ENCODE data around the gene SERGEF.

The SERGEF gene

GRCh38 chr11:17805043-17805442, 207.8 kb downstream of the SERGEF start:
- Histone ChIP-seq H3K27me3 (ENCODE audit: insufficient read depth, insufficient read length) (no peaks in the 10 kb centered on the region), H3K9ac (ENCODE audit: insufficient read length, low read depth) (no peak overlapping the region), H3K4me3 (ENCODE audit: insufficient read length, low read depth) (no peak overlapping the region), H3K36me3 (ENCODE audit: insufficient read depth, insufficient read length, low read length) (no peaks in the 10 kb centered on the region), H3K9me3 (ENCODE audit: insufficient read depth, low read length) (no peaks in the 10 kb centered on the region), H3K4me1 (ENCODE audit: insufficient read depth, insufficient read length) (peaks cover 6% of the 10 kb centered on the region)
- DNase-seq (ENCODE audit: low read depth, low spot score), result no peak
- TF ChIP-seq SUZ12 (IDR thresholded peaks at IDR 0.05; ENCODE audit: extremely low read depth, insufficient read depth, insufficient read length), result no peak
- TF ChIP-seq YY1 (IDR thresholded peaks at IDR 0.05; ENCODE audit: insufficient read depth, insufficient read length), result no peak
- TF ChIP-seq ZNF274 (IDR thresholded peaks at IDR 0.05; ENCODE audit: low read depth, low read length), result no peak

GRCh38 chr11:17803754-17804334, 209.0 kb downstream of the SERGEF start:
- Histone ChIP-seq H3K4me1 (ENCODE audit: insufficient read depth, insufficient read length) (peaks cover 6% of the 10 kb centered on the region), H3K9ac (ENCODE audit: insufficient read length, low read depth) (no peak overlapping the region), H3K4me3 (ENCODE audit: insufficient read length, low read depth) (no peak overlapping the region), H3K9me3 (ENCODE audit: insufficient read depth, low read length) (no peaks in the 10 kb centered on the region), H3K27me3 (ENCODE audit: insufficient read depth, insufficient read length) (no peaks in the 10 kb centered on the region), H3K36me3 (ENCODE audit: insufficient read depth, insufficient read length, low read length) (no peaks in the 10 kb centered on the region)
- TF ChIP-seq ZNF274 (IDR thresholded peaks at IDR 0.05; ENCODE audit: low read depth, low read length) (no peak), SUZ12 (IDR thresholded peaks at IDR 0.05; ENCODE audit: extremely low read depth, insufficient read depth, insufficient read length) (no peak), YY1 (IDR thresholded peaks at IDR 0.05; ENCODE audit: insufficient read depth, insufficient read length) (no peak)
- no peak for DNase-seq (ENCODE audit: low read depth, low spot score)

- H3K9ac ChIP-seq (ENCODE audit: insufficient read length, low read depth), result peak overlapping the region; percentile 6
- H3K9me3 ChIP-seq (ENCODE audit: insufficient read depth, low read length), result no peaks in the 10 kb centered on the region
- no peaks in the 10 kb centered on the region for H3K36me3 ChIP-seq (ENCODE audit: insufficient read depth, insufficient read length, low read length)
- H3K4me3 ChIP-seq (ENCODE audit: insufficient read length, low read depth), result no peak overlapping the region
- H3K4me1 ChIP-seq (ENCODE audit: insufficient read depth, insufficient read length), result peaks cover 8% of the 10 kb centered on the region
- TF ChIP-seq ZNF274 (IDR thresholded peaks at IDR 0.05; ENCODE audit: low read depth, low read length) (no peak), SUZ12 (IDR thresholded peaks at IDR 0.05; ENCODE audit: extremely low read depth, insufficient read depth, insufficient read length) (no peak), YY1 (IDR thresholded peaks at IDR 0.05; ENCODE audit: insufficient read depth, insufficient read length) (no peak)
- no peaks in the 10 kb centered on the region for H3K27me3 ChIP-seq (ENCODE audit: insufficient read depth, insufficient read length)
- DNase-seq (ENCODE audit: low read depth, low spot score), result no peak
Measured at GRCh38 chr11:17802491-17802890, 210.4 kb downstream of the SERGEF start.

GRCh38 chr11:17801166-17801565, 211.7 kb downstream of the SERGEF start:
- TF ChIP-seq YY1 (IDR thresholded peaks at IDR 0.05; ENCODE audit: insufficient read depth, insufficient read length), result no peak
- TF ChIP-seq SUZ12 (IDR thresholded peaks at IDR 0.05; ENCODE audit: extremely low read depth, insufficient read depth, insufficient read length), result no peak
- TF ChIP-seq ZNF274 (IDR thresholded peaks at IDR 0.05; ENCODE audit: low read depth, low read length), result no peak
- peak; percentile 77 for DNase-seq (ENCODE audit: low read depth, low spot score)
- H3K9me3 ChIP-seq (ENCODE audit: insufficient read depth, low read length), result no peaks in the 10 kb centered on the region
- H3K27me3 ChIP-seq (ENCODE audit: insufficient read depth, insufficient read length), result no peaks in the 10 kb centered on the region
- H3K9ac ChIP-seq (ENCODE audit: insufficient read length, low read depth), result no peak overlapping the region
- H3K4me1 ChIP-seq (ENCODE audit: insufficient read depth, insufficient read length), result peaks cover 8% of the 10 kb centered on the region
- H3K4me3 ChIP-seq (ENCODE audit: insufficient read length, low read depth), result no peak overlapping the region
- no peaks in the 10 kb centered on the region for H3K36me3 ChIP-seq (ENCODE audit: insufficient read depth, insufficient read length, low read length)

- peaks cover 10% of the 10 kb centered on the region for H3K4me1 ChIP-seq (ENCODE audit: insufficient read depth, insufficient read length)
- no peaks in the 10 kb centered on the region for H3K9me3 ChIP-seq (ENCODE audit: insufficient read depth, low read length)
- H3K36me3 ChIP-seq (ENCODE audit: insufficient read depth, insufficient read length, low read length), result no peaks in the 10 kb centered on the region
- TF ChIP-seq ZNF274 (IDR thresholded peaks at IDR 0.05; ENCODE audit: low read depth, low read length), result no peak
- no peak for TF ChIP-seq SUZ12 (IDR thresholded peaks at IDR 0.05; ENCODE audit: extremely low read depth, insufficient read depth, insufficient read length)
- no peak for TF ChIP-seq YY1 (IDR thresholded peaks at IDR 0.05; ENCODE audit: insufficient read depth, insufficient read length)
- H3K4me3 ChIP-seq (ENCODE audit: insufficient read length, low read depth), result no peak overlapping the region
- H3K27me3 ChIP-seq (ENCODE audit: insufficient read depth, insufficient read length), result no peaks in the 10 kb centered on the region
- no peak overlapping the region for H3K9ac ChIP-seq (ENCODE audit: insufficient read length, low read depth)
- no peak for DNase-seq (ENCODE audit: low read depth, low spot score)
Measured at GRCh38 chr11:17799147-17799546, 213.7 kb downstream of the SERGEF start.

- Histone ChIP-seq H3K36me3 (ENCODE audit: insufficient read depth, insufficient read length, low read length) (no peaks in the 10 kb centered on the region), H3K4me1 (ENCODE audit: insufficient read depth, insufficient read length) (peaks cover 8% of the 10 kb centered on the region), H3K9ac (ENCODE audit: insufficient read length, low read depth) (no peak overlapping the region), H3K27me3 (ENCODE audit: insufficient read depth, insufficient read length) (no peaks in the 10 kb centered on the region), H3K9me3 (ENCODE audit: insufficient read depth, low read length) (no peaks in the 10 kb centered on the region), H3K4me3 (ENCODE audit: insufficient read length, low read depth) (no peak overlapping the region)
- no peak for DNase-seq (ENCODE audit: low read depth, low spot score)
- no peak for TF ChIP-seq SUZ12 (IDR thresholded peaks at IDR 0.05; ENCODE audit: extremely low read depth, insufficient read depth, insufficient read length)
- TF ChIP-seq YY1 (IDR thresholded peaks at IDR 0.05; ENCODE audit: insufficient read depth, insufficient read length), result no peak
- no peak for TF ChIP-seq ZNF274 (IDR thresholded peaks at IDR 0.05; ENCODE audit: low read depth, low read length)
Measured at GRCh38 chr11:17798716-17799115, 214.1 kb downstream of the SERGEF start.

GRCh38 chr11:17798253-17798652, 214.6 kb downstream of the SERGEF start:
- no peak for TF ChIP-seq ZNF274 (IDR thresholded peaks at IDR 0.05; ENCODE audit: low read depth, low read length)
- TF ChIP-seq YY1 (IDR thresholded peaks at IDR 0.05; ENCODE audit: insufficient read depth, insufficient read length), result no peak
- no peak for TF ChIP-seq SUZ12 (IDR thresholded peaks at IDR 0.05; ENCODE audit: extremely low read depth, insufficient read depth, insufficient read length)
- Histone ChIP-seq H3K4me3 (ENCODE audit: insufficient read length, low read depth) (no peak overlapping the region), H3K27me3 (ENCODE audit: insufficient read depth, insufficient read length) (no peaks in the 10 kb centered on the region), H3K36me3 (ENCODE audit: insufficient read depth, insufficient read length, low read length) (no peaks in the 10 kb centered on the region), H3K9me3 (ENCODE audit: insufficient read depth, low read length) (no peaks in the 10 kb centered on the region), H3K4me1 (ENCODE audit: insufficient read depth, insufficient read length) (peaks cover 8% of the 10 kb centered on the region), H3K9ac (ENCODE audit: insufficient read length, low read depth) (no peak overlapping the region)
- DNase-seq (ENCODE audit: low read depth, low spot score), result no peak

All from NT2/D1 (cell line).